ENCODE data around the gene CYB561D2. TPM values are rescaled to one million over a fixed set of nuclear protein-coding genes. Genes with fewer than 3 reads are reported as not detected.

CYB561D2 gene
- total and polyA plus RNA-seq, 2 donors (not counting 3 experiments of a cell fraction or from before 2014, with no cell fraction given) = 13.6 to 46.0 TPM

- no peak overlapping the region for H3K9ac ChIP-seq (replicated peaks; ENCODE audit: extremely low read depth, insufficient read depth, low read length)
These were observed 20.3 kb upstream of the CYB561D2 start for GRCh38 chr3:50330330-50330729.

More at GRCh38 chr3:50330330-50330729, 20.3 kb upstream of the CYB561D2 start:
- H3K9me1 ChIP-seq (replicated peaks; ENCODE audit: control insufficient read depth, extremely low read depth, insufficient read depth, low read length) = no peaks in the 10 kb centered on the region
- ChIA-PET POLR2A (no interaction called here), CTCF (no interaction called here)
- H2AFZ ChIP-seq (ENCODE audit: low read depth, low read length) = no peak overlapping the region
- H3K27me3 ChIP-seq (ENCODE audit: control insufficient read depth in 2 of 2, insufficient read depth in 2 of 2, low read length in 2 of 2) = no peaks in the 10 kb centered on the region
- no peak overlapping the region for H3K27ac ChIP-seq (ENCODE audit: insufficient read depth, low read depth, low read length)
- no peaks in the 10 kb centered on the region for H4K20me1 ChIP-seq (replicated peaks; ENCODE audit: control insufficient read depth, extremely low read depth, insufficient read depth, low read length)
- TF ChIP-seq JUN (IDR thresholded peaks at IDR 0.05; ENCODE audit: borderline replicate concordance, insufficient read depth, insufficient read length, low read depth) (no peak), CTCF (IDR thresholded peaks at IDR 0.05; ENCODE audit: extremely low read depth in 1 of 2, insufficient read depth in 1 of 2, low read depth in 1 of 2, low read length in 2 of 2) (no peak), FOS (IDR thresholded peaks at IDR 0.05; ENCODE audit: borderline replicate concordance, insufficient read depth, low read length) (no peak), POLR2AphosphoS5 (IDR thresholded peaks at IDR 0.05; ENCODE audit: insufficient read depth, low read depth, low read length) (no peak), GATA2 (IDR thresholded peaks at IDR 0.05; ENCODE audit: insufficient read depth, insufficient read length, low read depth, low read length) (no peak), POLR2A (IDR thresholded peaks at IDR 0.05; ENCODE audit: low read depth, low read length) (no peak), EZH2 (IDR thresholded peaks at IDR 0.05; ENCODE audit: borderline replicate concordance, low read depth, low read length, severe bottlenecking) (no peak), MAX (IDR thresholded peaks at IDR 0.05; ENCODE audit: insufficient read depth, insufficient read length) (no peak), MYC (IDR thresholded peaks at IDR 0.05; ENCODE audit: low read depth, low read length) (no peak)
- H3K4me2 ChIP-seq (ENCODE audit: insufficient read depth, low read length) = no peak overlapping the region
- no peaks in the 10 kb centered on the region for H3K9me3 ChIP-seq (replicated peaks; ENCODE audit: control insufficient read depth, insufficient read depth, low read length)
- DNase-seq (ENCODE audit: low read depth, low spot score) (no peak), FAIRE-seq (no peak)
- intact Hi-C loops (cut with micrococcal nuclease) = no loop called here
- no peak overlapping the region for H3K4me3 ChIP-seq (replicated peaks in 1 of 3; ENCODE audit: insufficient read depth in 1 of 3, low read depth in 1 of 3, low read length in 3 of 3)
- H3K4me1 ChIP-seq (ENCODE audit: control insufficient read depth, extremely low read depth, insufficient read depth, low read length) = peaks cover 34% of the 10 kb centered on the region
- BruUV-seq (replicated peaks) = no TSS peak
- peaks cover 20 to 38% of the 10 kb centered on the region in 2 experiments for H3K36me3 ChIP-seq (ENCODE audit: control insufficient read depth in 2 of 2, extremely low read depth in 1 of 2, insufficient read depth in 2 of 2, low read length in 2 of 2)
- peaks cover 57% of the 10 kb centered on the region for H3K79me2 ChIP-seq (ENCODE audit: control insufficient read depth, insufficient read depth, low read length)
- dilution Hi-C loops (cut with MboI; ENCODE audit: extremely low pct_ligation_motif_present, low sequenced_read_pairs) = no loop called here
